ENCODE measurements around the gene EIF4G3. TPM values are rescaled to one million over a fixed set of nuclear protein-coding genes. Genes with fewer than 3 reads are reported as not detected.

EIF4G3 gene
- total and polyA plus RNA-seq, 9 of the 15 experiments (the other 6 are each of a cell fraction or from before 2014, with no cell fraction given): 6.7 to 40.5 (median 32.1) TPM

DNA sequence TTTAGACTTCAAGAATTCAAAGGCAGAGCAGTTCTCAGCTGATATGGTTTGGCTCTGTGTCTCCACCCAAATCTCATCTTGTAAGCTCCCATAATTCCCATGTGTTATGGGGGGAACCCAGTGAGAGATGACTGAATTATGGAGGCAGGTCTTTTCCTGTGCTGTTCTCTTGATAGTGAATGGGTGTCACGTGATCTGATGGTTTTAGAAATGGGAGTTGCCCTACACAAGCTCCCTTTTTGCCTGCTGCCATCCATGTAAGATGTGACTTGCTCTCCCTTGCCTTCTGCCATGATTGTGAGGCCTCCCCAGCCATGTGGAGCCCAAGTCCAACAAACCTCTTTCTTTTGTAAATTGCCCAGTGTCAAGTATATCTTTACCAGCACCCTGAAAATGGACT, 146.5 kb downstream of the EIF4G3 start (continued):
- TF ChIP-seq, protein P1, sequence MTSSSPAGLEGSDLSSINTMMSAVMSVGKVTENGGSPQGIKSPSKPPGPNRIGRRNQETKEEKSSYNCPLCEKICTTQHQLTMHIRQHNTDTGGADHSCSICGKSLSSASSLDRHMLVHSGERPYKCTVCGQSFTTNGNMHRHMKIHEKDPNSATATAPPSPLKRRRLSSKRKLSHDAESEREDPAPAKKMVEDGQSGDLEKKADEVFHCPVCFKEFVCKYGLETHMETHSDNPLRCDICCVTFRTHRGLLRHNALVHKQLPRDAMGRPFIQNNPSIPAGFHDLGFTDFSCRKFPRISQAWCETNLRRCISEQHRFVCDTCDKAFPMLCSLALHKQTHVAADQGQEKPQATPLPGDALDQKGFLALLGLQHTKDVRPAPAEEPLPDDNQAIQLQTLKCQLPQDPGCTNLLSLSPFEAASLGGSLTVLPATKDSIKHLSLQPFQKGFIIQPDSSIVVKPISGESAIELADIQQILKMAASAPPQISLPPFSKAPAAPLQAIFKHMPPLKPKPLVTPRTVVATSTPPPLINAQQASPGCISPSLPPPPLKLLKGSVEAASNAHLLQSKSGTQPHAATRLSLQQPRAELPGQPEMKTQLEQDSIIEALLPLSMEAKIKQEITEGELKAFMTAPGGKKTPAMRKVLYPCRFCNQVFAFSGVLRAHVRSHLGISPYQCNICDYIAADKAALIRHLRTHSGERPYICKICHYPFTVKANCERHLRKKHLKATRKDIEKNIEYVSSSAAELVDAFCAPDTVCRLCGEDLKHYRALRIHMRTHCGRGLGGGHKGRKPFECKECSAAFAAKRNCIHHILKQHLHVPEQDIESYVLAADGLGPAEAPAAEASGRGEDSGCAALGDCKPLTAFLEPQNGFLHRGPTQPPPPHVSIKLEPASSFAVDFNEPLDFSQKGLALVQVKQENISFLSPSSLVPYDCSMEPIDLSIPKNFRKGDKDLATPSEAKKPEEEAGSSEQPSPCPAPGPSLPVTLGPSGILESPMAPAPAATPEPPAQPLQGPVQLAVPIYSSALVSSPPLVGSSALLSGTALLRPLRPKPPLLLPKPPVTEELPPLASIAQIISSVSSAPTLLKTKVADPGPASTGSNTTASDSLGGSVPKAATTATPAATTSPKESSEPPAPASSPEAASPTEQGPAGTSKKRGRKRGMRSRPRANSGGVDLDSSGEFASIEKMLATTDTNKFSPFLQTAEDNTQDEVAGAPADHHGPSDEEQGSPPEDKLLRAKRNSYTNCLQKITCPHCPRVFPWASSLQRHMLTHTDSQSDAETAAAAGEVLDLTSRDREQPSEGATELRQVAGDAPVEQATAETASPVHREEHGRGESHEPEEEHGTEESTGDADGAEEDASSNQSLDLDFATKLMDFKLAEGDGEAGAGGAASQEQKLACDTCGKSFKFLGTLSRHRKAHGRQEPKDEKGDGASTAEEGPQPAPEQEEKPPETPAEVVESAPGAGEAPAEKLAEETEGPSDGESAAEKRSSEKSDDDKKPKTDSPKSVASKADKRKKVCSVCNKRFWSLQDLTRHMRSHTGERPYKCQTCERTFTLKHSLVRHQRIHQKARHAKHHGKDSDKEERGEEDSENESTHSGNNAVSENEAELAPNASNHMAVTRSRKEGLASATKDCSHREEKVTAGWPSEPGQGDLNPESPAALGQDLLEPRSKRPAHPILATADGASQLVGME (CRISPR knock-in tag; IDR thresholded peaks at IDR 0.05): no peak
- TF ChIP-seq GTF2F1 (IDR thresholded peaks at IDR 0.05; ENCODE audit: low read depth, low read length) (no peak), EP300 (IDR thresholded peaks at IDR 0.05; ENCODE audit: low read length) (no peak), FOXA1 (IDR thresholded peaks at IDR 0.05; ENCODE audit: borderline replicate concordance) (no peak), ZNF134 (CRISPR knock-in tag; conservative IDR thresholded peaks at IDR 0.05) (no peak), TRIM24 (IDR thresholded peaks at IDR 0.05) (peak in 1 of 2 experiments; percentile 60; a peak in 1 of 4 replicates), ELK1 (CRISPR knock-in tag; IDR thresholded peaks at IDR 0.05) (no peak), MCM5 (IDR thresholded peaks at IDR 0.05; ENCODE audit: low read depth) (no peak), EWSR1 (IDR thresholded peaks at IDR 0.05; ENCODE audit: borderline replicate concordance, low read depth, partially characterized antibody) (no peak)
- TF ChIP-seq, protein P2, sequence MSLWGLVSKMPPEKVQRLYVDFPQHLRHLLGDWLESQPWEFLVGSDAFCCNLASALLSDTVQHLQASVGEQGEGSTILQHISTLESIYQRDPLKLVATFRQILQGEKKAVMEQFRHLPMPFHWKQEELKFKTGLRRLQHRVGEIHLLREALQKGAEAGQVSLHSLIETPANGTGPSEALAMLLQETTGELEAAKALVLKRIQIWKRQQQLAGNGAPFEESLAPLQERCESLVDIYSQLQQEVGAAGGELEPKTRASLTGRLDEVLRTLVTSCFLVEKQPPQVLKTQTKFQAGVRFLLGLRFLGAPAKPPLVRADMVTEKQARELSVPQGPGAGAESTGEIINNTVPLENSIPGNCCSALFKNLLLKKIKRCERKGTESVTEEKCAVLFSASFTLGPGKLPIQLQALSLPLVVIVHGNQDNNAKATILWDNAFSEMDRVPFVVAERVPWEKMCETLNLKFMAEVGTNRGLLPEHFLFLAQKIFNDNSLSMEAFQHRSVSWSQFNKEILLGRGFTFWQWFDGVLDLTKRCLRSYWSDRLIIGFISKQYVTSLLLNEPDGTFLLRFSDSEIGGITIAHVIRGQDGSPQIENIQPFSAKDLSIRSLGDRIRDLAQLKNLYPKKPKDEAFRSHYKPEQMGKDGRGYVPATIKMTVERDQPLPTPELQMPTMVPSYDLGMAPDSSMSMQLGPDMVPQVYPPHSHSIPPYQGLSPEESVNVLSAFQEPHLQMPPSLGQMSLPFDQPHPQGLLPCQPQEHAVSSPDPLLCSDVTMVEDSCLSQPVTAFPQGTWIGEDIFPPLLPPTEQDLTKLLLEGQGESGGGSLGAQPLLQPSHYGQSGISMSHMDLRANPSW (CRISPR knock-in tag; IDR thresholded peaks at IDR 0.05): no peak

Data from K562 (cell line).